HG02973 (cell line): ENCODE data around the gene SLC35F4.
"Not testable (repeated sequence)": the region's sequence is repeated elsewhere in the genome, so short reads cannot be mapped to it uniquely, and the experiment has no call there.

Source experiments
- ATAC-seq: cut with Tn5 transposase; IDR thresholded peaks from one replicate; pipeline ENCODE4 v1.9.1; 2021; ENCODE audit warnings: moderate library complexity; ENCODE audit not compliant: unreplicated experiment

SLC35F4 gene

DNA sequence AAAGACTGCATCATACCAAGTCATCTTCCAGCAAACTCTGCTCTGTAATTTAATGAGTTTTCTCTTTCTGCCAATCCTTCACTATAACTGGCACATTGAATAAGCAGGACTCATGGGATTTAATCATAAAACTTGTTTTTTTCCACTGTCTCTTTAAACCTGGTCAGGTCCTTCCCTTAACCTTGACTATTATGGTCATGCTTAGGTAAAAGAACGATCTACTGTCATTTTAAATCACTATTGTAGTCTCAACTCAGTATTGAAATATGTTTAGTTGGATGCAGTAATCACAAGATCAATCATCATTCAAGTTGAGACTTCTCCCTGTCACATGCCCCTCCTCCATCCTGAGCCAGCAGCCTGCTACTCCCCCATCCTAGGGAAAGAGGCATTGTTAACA, 56.1 kb downstream of the SLC35F4 start:
- no peak for ATAC-seq

- ATAC-seq = no peak
These were observed 68.7 kb downstream of the SLC35F4 start for GRCh38 chr14:57797160-57797559.

DNA sequence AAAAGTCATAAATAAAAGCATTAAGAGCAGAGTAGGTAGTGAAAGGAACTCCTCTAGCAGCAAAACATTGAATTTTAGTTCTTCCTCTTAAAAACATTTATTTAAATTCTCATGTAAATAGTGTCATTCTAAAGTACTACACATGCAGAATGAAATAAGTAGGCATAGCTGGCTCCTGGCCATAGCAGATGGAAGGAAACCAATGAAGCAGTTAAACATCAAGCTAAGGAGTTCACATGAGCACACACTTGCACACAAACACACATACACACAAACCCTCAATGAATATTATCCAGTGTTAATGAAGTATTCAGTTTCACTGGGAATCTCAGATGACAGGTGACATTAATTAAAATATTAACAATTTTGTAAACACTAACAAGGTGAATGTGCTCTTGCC, 69.3 kb downstream of the SLC35F4 start:
- ATAC-seq = no peak

DNA sequence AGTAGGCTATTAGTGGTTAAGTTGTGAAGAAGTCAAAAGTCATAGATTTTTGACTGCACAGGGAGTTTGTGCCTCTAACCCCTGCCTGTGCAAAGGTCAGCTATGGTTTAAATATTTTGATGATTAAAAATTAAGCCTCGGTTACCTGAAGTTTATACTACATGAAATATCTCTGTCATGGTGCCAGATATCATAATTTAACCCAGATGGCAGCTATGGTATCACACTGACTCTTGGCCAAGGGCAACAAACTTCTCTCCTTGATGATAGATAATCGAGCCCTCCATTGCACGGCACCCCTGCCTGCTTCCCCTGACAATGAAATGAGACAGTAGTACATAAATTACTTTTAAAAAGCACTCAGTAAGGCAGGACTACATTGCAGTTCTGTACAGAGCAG, 80.8 kb downstream of the SLC35F4 start:
- ATAC-seq = no peak

- ATAC-seq = no peak
These were observed 94.1 kb downstream of the SLC35F4 start for GRCh38 chr14:57771801-57772200.

GRCh38 chr14:57769863-57770523, 95.9 kb downstream of the SLC35F4 start:
- no peak for ATAC-seq

DNA sequence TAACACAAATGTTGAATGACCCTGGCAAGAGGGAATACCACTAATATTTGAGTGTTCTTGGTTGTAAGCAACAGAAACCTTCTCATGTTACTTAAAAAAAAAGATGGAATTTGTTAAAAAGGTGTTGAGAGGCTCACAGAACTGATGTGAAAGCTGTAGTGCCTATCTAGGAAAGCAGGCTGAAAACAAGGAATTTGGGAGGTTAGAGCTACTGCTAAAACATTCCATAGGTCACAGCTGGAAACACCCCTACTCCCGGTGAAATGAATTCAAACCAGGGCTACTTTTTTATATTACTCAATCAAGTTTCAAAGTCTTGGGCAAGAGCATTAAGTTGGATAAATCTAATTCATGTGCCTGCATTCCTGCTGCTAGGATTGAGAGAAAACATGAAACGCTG, 104.1 kb downstream of the SLC35F4 start:
- ATAC-seq = no peak

GRCh38 chr14:57760896-57761295, 105.0 kb downstream of the SLC35F4 start:
- no peak for ATAC-seq

GRCh38 chr14:57755018-57755521, 110.8 kb downstream of the SLC35F4 start:
- ATAC-seq = no peak

DNA sequence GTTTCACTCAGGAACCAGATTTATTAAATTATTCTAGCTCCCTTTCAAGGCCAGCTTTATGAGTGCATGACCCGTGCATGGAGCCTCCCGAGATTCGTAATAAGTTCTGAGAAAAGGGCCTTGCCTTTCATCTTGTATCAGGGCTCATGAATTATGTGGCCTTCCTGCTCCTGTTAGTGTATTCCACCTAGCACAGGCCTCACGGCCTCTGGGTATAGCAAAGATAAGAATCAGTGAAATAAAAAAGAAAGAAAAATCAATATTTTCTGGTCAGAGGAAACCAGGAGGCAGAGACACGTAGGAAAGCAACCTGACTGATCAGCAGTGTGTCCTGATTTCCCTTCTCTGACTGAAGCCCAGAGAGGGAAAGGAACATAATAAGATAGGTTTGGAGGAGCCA, 111.4 kb downstream of the SLC35F4 start:
- no peak for ATAC-seq

GRCh38 chr14:57753821-57754220, 112.1 kb downstream of the SLC35F4 start:
- ATAC-seq = no peak

- ATAC-seq = not testable (repeated sequence)
These were observed 113.7 kb downstream of the SLC35F4 start for GRCh38 chr14:57752142-57752695.

DNA sequence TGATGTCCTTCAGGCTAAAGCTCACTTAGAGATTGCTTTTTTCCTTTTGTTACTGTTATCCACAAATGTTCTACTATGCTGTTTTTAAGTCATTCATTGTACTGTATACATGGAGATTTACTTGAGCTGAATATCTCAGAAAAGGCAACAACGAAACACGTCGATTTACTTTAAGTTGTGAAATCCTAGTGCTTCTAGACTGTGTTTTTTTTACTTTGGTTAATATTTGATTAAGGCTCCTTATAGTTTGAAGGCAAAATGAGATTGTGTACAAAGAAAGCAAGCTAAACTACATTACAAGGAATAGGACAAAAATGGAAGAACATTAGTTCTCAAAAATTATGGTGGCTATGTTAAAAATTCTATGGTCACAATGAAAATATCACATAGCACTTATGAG, 114.5 kb downstream of the SLC35F4 start:
- no peak for ATAC-seq

DNA sequence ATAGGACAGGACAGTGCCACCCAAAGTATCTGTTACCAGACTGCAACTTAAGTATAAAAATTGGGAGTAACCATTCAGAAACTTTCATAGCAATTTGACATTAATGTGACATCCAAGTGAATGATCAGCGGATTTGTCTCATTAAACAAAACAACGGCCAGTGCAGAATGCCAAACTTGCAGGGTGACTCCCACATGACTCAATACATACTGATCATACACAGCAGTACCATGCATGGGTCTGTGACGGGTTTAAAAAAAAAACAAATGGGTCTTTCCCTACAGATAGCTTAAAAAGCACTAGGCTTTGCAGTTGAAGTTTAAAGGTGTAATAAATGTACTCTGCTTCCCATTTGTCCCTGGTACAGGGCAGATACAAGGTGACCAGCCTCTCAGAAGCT, 116.6 kb downstream of the SLC35F4 start:
- no peak for ATAC-seq

GRCh38 chr14:57748279-57748678, 117.6 kb downstream of the SLC35F4 start:
- ATAC-seq = no peak

DNA sequence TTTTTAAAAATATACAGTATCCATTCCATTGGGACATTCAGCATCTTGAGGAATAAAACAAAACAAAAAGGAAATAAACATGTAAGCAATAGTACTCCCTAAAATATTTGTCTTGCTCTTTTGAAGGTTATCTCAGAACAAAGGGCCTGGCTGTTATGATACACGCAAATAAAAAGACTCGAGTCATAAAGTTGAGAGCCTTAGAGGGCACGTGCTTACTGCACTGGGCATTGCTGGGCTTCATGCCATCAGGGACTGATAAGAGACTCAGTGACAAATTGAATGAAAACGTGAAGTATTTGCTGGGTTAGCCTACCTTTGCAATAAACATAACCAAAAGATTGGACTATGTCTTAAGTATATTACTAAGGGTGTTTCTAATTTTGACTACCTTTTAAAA, 118.9 kb downstream of the SLC35F4 start:
- no peak for ATAC-seq

GRCh38 chr14:57746563-57746962, 119.3 kb downstream of the SLC35F4 start:
- ATAC-seq = no peak

DNA sequence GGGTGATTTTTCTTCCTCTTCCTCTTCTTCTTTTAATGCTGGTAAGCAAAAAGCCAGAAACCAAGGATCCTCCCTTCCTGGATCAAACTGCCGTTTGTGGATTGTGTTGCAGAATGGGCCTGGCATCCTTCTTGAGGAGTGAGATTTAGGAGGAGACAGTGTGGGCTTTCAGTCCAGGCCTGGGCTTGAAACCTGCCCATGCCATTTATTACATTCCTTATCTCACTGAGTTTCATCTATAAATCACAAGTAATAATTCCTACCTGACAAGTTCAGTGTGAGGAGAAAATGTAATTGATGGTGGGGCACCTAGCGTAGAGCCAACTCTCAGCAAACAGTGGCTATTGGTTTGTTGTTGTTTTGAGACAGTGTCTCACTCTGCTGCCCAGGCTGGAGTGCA, 126.4 kb downstream of the SLC35F4 start:
- no peak for ATAC-seq

GRCh38 chr14:57737598-57737997, 128.3 kb downstream of the SLC35F4 start:
- no peak for ATAC-seq

DNA sequence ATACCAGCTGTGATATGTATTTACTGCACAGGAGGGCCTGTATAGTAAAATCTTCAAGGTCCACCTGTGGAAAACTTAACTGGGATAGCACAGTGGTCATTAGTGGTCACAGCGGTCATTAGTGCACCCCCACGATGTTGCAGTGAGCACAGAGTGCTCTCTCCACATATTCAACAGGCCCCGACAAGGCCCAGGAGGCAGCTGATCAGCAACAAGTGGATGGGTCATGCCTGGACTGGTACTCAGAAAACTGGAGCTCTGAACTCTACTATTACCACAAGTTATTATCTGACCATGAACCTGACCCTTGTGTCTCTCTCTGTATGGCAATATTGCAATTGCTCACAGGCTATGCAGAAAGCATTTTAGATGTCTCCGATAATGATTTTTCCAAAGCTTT, 129.5 kb downstream of the SLC35F4 start:
- ATAC-seq = no peak

DNA sequence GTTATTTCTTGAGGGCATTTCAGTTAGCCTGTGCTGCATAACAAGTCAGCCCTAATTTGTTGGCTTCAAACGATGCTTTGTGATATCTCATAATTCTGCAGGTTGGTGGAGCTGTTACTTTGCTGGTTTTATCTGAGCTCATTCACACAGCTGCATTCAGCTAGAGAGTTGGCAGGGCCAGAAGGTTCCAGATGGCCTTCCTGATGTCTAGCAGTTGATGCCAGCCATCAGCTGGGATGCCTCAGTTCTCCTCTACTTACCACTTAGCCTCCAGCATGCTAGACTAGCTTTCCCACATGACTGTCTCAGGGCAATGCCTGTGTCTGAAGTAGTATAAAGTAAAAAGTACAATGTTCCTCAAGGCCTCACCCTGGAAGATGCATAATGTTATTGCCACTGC, 130.6 kb downstream of the SLC35F4 start:
- ATAC-seq = no peak

DNA sequence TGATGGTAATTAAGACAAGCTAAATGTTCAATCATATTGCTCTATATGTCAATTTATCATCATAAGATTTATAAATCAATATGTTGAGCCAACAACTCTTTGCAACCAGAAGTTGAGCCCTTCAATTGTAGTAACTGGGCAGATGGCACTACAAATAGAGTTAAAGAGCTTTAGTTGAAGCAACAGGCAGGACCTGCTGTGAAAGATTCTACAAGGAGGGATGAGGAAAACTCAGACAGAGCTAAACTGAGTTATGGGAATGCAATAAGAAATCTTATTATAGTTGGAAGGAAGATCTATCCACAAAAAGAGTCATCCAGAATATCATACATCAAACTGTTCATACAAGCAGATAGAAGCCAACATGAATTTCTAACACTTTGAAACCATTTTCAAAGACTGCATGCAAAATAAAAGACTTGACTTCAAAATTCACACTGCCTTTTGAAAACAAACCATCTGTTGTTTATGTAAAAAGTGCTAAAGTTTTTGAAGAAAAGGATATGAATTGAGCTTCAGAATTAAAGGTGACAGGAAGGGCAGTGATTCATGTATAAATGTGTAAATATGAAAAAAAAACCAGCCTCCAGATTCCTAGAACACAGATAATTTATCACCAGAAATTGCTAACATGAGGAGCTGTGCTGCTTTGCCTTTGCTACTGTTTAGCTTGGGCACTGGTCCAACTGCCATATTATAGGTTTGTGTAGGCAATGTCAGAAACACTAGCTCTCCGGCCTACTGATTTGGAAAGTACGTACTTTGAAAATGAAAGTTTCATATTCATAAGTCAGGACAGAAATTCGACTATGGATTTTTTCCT, 133.2 kb downstream of the SLC35F4 start:
- ATAC-seq = no peak
